HEK293 (cell line): ENCODE data around the gene TDRD3.

Experiments
- HOXA7 ChIP-seq: sonication (generic); formaldehyde crosslinking; IDR thresholded peaks from 2 replicates; pipeline ENCODE4 v1.8.1; 2022; ENCODE audit warnings: missing genetic modification reagents, borderline replicate concordance
- PATZ1 ChIP-seq: fragments of 450-650 bp; formaldehyde crosslinking; IDR thresholded peaks from 2 replicates; pipeline ENCODE4 v1.5.1; 2016; ENCODE audit warnings: missing biosample characterization, missing genetic modification characterization
- YY1 ChIP-seq: fragments of 450-650 bp; formaldehyde crosslinking; IDR thresholded peaks from 2 replicates; pipeline ENCODE4 v1.5.1; 2018; ENCODE audit warnings: missing biosample characterization, missing genetic modification characterization
- ZBTB8A ChIP-seq: fragments of 450-650 bp; formaldehyde crosslinking; IDR thresholded peaks from 2 replicates; pipeline ENCODE4 v1.5.1; 2016; ENCODE audit warnings: missing biosample characterization, missing genetic modification characterization
- ZNF184 ChIP-seq: fragments of 450-650 bp; IDR thresholded peaks from 2 replicates; pipeline ENCODE4 v1.5.1; 2018; ENCODE audit warnings: missing biosample characterization, mild to moderate bottlenecking, missing genetic modification characterization
- ZNF274 ChIP-seq, 2 experiments: fragments of 200-500 bp in 1 of 2; fragments of 450-650 bp in 1 of 2; sonication (Bioruptor generic) in 1 of 2; formaldehyde crosslinking in 1 of 2; IDR thresholded peaks; 2 replicates each; pipeline versions ENCODE4 v1.5.1 to v1.6.1; 2014 to 2016; ENCODE audit warnings: borderline replicate concordance in 1 of 2, inconsistent platforms in 1 of 2, low read length in 1 of 2, missing biosample characterization in 1 of 2, missing genetic modification characterization in 1 of 2
- ZNF76 ChIP-seq: fragments of 450-650 bp; formaldehyde crosslinking; IDR thresholded peaks from 2 replicates; pipeline ENCODE4; 2016; ENCODE audit warnings: low read depth, missing biosample characterization, missing genetic modification characterization, borderline replicate concordance
- TF ChIP-seq, protein P1 (sequence below): fragments of 450-650 bp; formaldehyde crosslinking; IDR thresholded peaks from 2 replicates; pipeline ENCODE4 v1.5.1; 2017; ENCODE audit warnings: missing biosample characterization, missing genetic modification characterization
- TF ChIP-seq, protein P2 (sequence below): fragments of 450-650 bp; formaldehyde crosslinking; IDR thresholded peaks from 2 replicates; pipeline ENCODE4 v1.5.1; 2016; ENCODE audit warnings: missing biosample characterization, missing genetic modification characterization
- TF ChIP-seq, protein P3 (sequence below): fragments of 450-650 bp; formaldehyde crosslinking; IDR thresholded peaks from 2 replicates; pipeline ENCODE4 v1.5.1; 2017; ENCODE audit warnings: missing biosample characterization, missing genetic modification characterization

DNA sequence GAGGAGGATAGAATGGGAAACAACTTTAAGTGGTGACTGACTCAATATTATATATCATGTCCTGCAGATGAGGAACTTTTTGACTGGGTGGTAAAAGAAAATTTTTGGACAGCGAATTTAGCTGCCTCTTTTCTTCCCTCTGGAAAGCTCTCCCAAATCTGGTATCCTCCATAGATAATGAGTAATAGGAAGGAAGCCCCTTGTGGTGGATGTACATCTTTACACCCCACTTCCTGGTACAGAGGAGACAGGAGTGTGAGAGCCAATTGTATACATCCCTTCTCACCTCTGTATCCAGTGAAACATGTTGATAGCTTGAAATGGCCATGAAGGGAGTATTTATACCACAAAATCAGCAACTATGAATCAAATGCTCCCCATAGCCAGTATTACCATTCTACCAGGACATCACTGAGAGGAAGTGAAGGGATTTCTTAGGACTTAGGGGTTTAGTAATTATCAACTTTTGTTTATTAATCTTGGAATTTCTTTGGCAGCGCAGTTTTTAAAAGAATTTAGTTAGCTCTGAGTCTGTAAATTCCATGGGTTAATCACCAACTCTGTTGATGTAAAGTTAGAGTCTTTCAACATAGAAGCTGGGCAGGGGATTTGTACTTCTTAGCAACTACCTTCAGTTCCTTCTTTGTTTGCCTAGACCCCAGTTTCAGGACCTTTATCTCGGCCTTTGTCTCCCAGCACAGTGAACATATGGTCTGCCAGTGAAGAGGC is 17.0 kb upstream of the TDRD3 start:
- TF ChIP-seq, protein P1, sequence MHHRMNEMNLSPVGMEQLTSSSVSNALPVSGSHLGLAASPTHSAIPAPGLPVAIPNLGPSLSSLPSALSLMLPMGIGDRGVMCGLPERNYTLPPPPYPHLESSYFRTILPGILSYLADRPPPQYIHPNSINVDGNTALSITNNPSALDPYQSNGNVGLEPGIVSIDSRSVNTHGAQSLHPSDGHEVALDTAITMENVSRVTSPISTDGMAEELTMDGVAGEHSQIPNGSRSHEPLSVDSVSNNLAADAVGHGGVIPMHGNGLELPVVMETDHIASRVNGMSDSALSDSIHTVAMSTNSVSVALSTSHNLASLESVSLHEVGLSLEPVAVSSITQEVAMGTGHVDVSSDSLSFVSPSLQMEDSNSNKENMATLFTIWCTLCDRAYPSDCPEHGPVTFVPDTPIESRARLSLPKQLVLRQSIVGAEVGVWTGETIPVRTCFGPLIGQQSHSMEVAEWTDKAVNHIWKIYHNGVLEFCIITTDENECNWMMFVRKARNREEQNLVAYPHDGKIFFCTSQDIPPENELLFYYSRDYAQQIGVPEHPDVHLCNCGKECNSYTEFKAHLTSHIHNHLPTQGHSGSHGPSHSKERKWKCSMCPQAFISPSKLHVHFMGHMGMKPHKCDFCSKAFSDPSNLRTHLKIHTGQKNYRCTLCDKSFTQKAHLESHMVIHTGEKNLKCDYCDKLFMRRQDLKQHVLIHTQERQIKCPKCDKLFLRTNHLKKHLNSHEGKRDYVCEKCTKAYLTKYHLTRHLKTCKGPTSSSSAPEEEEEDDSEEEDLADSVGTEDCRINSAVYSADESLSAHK: no peak
- TF ChIP-seq PATZ1 (tag by site-specific recombination) (no peak), YY1 (tag by site-specific recombination) (no peak), ZBTB8A (tag by site-specific recombination) (no peak), ZNF274 (IDR thresholded peaks at IDR 0.05; ENCODE audit: low read length) (no peak), ZNF274 (tag by site-specific recombination; IDR thresholded peaks at IDR 0.05; ENCODE audit: borderline replicate concordance) (no peak), ZNF184 (tag by site-specific recombination) (no peak), HOXA7 (CRISPR knock-in tag) (no peak), ZNF76 (no peak)
- TF ChIP-seq, protein P2, sequence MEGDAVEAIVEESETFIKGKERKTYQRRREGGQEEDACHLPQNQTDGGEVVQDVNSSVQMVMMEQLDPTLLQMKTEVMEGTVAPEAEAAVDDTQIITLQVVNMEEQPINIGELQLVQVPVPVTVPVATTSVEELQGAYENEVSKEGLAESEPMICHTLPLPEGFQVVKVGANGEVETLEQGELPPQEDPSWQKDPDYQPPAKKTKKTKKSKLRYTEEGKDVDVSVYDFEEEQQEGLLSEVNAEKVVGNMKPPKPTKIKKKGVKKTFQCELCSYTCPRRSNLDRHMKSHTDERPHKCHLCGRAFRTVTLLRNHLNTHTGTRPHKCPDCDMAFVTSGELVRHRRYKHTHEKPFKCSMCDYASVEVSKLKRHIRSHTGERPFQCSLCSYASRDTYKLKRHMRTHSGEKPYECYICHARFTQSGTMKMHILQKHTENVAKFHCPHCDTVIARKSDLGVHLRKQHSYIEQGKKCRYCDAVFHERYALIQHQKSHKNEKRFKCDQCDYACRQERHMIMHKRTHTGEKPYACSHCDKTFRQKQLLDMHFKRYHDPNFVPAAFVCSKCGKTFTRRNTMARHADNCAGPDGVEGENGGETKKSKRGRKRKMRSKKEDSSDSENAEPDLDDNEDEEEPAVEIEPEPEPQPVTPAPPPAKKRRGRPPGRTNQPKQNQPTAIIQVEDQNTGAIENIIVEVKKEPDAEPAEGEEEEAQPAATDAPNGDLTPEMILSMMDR: no peak
- TF ChIP-seq, protein P3, sequence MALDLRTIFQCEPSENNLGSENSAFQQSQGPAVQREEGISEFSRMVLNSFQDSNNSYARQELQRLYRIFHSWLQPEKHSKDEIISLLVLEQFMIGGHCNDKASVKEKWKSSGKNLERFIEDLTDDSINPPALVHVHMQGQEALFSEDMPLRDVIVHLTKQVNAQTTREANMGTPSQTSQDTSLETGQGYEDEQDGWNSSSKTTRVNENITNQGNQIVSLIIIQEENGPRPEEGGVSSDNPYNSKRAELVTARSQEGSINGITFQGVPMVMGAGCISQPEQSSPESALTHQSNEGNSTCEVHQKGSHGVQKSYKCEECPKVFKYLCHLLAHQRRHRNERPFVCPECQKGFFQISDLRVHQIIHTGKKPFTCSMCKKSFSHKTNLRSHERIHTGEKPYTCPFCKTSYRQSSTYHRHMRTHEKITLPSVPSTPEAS: no peak
